K562 (cell line): Measurements from ENCODE around the gene RPN1. TPM values are rescaled to one million over a fixed set of nuclear protein-coding genes. Genes with fewer than 3 reads are reported as not detected.

Experiments
- CLOCK ChIP-seq: fragments of 250-450 bp; sonication (Bioruptor Pico); IDR thresholded peaks from 2 replicates; pipeline ENCODE4 v1.4.0; 2020; ENCODE audit warnings: mild to moderate bottlenecking, moderate library complexity, borderline replicate concordance
- E2F1 ChIP-seq: sonication (generic); formaldehyde crosslinking; IDR thresholded peaks from 2 replicates; pipeline ENCODE4 v1.8.1; 2023; ENCODE audit warnings: mild to moderate bottlenecking, missing genetic modification reagents, moderate library complexity
- ZBTB43 ChIP-seq: sonication (generic); formaldehyde crosslinking; IDR thresholded peaks from 2 replicates; pipeline ENCODE4 v1.8.0; 2023; ENCODE audit warnings: mild to moderate bottlenecking, missing genetic modification reagents
- polyA plus RNA-seq, 8 experiments: library from polyadenylated mRNA; depleted of rRNA in 4 of 8; stranded (reverse) in 5 of 8; unstranded in 3 of 8; fragments of >200 nt; fragmentation: Nextera tagmentation in 2 of 8; fragmentation: Illumina TruSeq in 1 of 8; extraction: Ambion mirVana in 2 of 8; extraction: Trizol in 1 of 8; gene quantifications; 2 replicates each; pipeline versions ENCODE4 v1.2.1 to v1.2.3, GENCODE V29; 2011 to 2014; ENCODE audit warnings: inconsistent platforms in 1 of 8, missing spikeins in 1 of 8
- total RNA-seq, 7 experiments: library from RNA; depleted of rRNA in 6 of 7; stranded (reverse); fragments of >200 nt in 6 of 7; fragmentation: Illumina TruSeq in 2 of 7; extraction: Trizol in 2 of 7; gene quantifications; 2 replicates each; pipeline versions ENCODE4 v1.2.1 to v1.2.3, GENCODE V29; 2011 to 2021; ENCODE audit warnings: low replicate concordance in 1 of 7
- TF ChIP-seq, protein P1 (sequence below): sonication (generic); formaldehyde crosslinking; IDR thresholded peaks from 2 replicates; pipeline ENCODE4 v1.8.0; 2022; ENCODE audit warnings: mild to moderate bottlenecking, missing genetic modification reagents

The RPN1 gene
- total and polyA plus RNA-seq, 9 of the 15 experiments (the other 6 are each of a cell fraction or from before 2014, with no cell fraction given) = 39.5 to 300 (median 148) TPM

DNA sequence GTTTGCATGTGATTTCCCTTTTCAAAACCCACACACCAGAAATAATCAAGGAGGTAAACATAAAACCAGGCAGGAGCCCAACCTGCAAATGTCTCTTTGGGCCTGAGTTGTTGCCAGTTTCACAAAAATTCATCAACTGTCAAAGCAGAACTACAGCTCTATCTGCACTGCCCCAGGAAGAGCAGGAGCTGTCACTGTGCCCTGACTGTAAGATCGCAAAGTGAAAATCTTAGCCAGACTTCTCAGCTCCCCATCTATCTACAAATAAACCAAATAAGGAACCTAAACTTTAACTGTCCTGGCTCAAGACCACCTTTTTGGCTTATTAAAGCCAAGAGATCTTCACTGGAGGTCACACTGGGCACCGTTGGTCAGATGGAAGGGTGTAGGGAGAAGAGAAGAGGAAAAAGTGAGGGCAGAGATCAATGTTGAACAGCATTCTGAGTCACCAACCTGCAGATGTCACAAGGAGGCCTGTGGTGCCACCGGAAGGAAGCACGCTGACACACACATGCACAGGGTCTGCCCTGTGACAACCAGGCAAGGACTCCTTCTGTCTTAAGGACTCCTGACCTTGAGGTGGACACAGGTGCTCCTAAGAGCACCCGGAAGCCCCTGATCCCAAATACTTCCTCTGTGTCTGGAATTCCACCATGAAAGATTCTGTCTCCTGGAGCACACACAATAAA lies 58.7 kb downstream of the RPN1 start (continued):
- no peak for TF ChIP-seq CLOCK (CRISPR knock-in tag)
- TF ChIP-seq, protein P1, sequence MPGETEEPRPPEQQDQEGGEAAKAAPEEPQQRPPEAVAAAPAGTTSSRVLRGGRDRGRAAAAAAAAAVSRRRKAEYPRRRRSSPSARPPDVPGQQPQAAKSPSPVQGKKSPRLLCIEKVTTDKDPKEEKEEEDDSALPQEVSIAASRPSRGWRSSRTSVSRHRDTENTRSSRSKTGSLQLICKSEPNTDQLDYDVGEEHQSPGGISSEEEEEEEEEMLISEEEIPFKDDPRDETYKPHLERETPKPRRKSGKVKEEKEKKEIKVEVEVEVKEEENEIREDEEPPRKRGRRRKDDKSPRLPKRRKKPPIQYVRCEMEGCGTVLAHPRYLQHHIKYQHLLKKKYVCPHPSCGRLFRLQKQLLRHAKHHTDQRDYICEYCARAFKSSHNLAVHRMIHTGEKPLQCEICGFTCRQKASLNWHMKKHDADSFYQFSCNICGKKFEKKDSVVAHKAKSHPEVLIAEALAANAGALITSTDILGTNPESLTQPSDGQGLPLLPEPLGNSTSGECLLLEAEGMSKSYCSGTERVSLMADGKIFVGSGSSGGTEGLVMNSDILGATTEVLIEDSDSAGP (CRISPR knock-in tag) = no peak
- TF ChIP-seq E2F1 (CRISPR knock-in tag) = no peak
- no peak for TF ChIP-seq ZBTB43 (CRISPR knock-in tag)
- TF ChIP-seq, all 486 proteins: peak for 0
